Choroid plexus epithelial cell (primary cell): Measurements from ENCODE around the gene ACTG1.

Source experiments
- DNase-seq: peaks from one replicate; pipeline ENCODE4 v3.0.0-alpha.2; 2010; ENCODE audit warnings: low read depth
- H3K4me3 ChIP-seq: 2 replicates; pipeline ENCODE4 v1.5.1; 2011; ENCODE audit warnings: low read depth, mild to moderate bottlenecking, control low read depth, low read length, moderate library complexity
- TF ChIP-seq, protein P1 (sequence below): conservative IDR thresholded peaks from 2 replicates; pipeline ENCODE4 v1.5.1; 2011; ENCODE audit warnings: low read depth, mild to moderate bottlenecking, control low read depth, inconsistent platforms, low read length, moderate library complexity

The ACTG1 gene

DNA sequence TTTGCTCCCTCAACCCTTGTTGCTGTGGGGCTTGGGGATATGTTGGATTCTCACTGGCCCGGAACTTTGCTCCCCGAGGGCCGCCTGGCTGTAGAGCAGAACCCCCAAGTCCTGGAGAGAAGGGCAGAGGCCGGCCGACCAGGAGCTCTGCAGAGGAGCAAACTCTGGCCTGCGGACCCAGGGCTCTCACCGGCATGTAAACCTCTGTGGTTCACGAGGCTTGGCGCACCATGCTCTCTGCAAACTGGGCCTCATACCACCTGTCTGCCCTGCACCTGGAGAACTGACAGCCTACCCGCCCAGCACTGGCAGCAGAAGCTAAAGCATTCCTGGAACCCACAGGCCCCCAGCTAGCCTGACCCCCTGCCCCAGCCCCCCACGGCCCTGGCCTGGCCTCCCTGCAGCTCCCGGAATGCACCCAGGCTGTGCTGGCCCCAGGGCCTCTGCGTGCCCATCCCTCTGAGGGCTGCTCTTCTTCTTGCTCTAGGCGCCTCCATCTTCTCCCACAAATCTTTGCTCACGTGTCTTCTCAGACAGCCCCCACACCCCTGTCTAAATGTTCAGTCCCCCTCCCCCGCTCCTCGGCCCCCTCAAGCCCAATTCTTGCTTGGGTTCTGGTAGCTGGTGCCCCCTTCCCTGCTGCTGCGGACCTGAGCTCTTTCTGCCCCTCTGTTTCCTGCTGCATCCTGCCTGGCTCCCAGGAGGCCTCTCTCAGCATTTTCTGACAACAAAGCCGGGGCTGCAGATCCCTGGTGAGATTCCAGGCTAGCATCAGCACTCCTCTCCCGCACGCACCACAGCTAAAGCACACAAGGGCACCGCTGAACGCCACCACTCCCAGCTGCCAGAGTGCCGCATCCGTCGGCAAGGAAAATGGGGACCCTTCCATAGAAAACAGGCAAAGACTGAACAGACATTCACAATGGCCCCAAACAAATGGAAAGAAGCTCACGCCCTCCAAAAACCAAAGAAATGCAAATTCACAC is 23.3 kb downstream of the ACTG1 start:
- DNase-seq, result no peak
- TF ChIP-seq, protein P1, sequence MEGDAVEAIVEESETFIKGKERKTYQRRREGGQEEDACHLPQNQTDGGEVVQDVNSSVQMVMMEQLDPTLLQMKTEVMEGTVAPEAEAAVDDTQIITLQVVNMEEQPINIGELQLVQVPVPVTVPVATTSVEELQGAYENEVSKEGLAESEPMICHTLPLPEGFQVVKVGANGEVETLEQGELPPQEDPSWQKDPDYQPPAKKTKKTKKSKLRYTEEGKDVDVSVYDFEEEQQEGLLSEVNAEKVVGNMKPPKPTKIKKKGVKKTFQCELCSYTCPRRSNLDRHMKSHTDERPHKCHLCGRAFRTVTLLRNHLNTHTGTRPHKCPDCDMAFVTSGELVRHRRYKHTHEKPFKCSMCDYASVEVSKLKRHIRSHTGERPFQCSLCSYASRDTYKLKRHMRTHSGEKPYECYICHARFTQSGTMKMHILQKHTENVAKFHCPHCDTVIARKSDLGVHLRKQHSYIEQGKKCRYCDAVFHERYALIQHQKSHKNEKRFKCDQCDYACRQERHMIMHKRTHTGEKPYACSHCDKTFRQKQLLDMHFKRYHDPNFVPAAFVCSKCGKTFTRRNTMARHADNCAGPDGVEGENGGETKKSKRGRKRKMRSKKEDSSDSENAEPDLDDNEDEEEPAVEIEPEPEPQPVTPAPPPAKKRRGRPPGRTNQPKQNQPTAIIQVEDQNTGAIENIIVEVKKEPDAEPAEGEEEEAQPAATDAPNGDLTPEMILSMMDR, result no peak
- no peak overlapping the region for H3K4me3 ChIP-seq

DNA sequence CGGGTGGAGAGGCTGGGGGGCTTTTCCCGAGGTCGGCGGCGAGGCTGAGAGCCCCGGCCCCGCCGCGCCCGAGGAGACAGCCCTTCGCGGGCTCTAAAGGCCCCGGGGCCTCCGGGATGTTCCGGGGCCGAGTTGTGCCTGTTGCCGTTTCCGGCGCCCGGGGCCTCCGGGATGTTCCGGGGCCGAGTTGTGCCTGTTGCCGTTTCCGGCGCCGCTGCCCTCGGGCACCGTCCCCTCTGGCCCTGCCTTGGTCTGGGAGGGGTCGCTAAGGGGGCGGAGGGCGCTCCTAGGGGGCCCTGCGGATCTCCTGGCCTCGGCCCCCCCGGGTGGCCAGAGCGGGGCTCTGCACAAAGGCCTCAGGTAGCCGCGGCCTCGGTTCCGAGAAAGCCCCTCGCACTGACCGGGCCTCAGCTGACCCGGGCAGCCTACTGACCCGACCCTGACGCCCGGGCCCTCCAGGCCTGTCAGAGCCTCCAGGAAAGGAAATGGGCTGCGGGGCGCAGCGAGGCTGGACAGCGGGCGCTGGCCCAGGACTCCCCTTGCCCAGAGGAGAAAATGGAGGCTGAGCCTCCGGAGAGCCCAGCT is 24.2 kb downstream of the ACTG1 start:
- TF ChIP-seq, protein P1, result no peak
- peak overlapping the region; percentile 65 for H3K4me3 ChIP-seq
- DNase-seq, result no peak

DNA sequence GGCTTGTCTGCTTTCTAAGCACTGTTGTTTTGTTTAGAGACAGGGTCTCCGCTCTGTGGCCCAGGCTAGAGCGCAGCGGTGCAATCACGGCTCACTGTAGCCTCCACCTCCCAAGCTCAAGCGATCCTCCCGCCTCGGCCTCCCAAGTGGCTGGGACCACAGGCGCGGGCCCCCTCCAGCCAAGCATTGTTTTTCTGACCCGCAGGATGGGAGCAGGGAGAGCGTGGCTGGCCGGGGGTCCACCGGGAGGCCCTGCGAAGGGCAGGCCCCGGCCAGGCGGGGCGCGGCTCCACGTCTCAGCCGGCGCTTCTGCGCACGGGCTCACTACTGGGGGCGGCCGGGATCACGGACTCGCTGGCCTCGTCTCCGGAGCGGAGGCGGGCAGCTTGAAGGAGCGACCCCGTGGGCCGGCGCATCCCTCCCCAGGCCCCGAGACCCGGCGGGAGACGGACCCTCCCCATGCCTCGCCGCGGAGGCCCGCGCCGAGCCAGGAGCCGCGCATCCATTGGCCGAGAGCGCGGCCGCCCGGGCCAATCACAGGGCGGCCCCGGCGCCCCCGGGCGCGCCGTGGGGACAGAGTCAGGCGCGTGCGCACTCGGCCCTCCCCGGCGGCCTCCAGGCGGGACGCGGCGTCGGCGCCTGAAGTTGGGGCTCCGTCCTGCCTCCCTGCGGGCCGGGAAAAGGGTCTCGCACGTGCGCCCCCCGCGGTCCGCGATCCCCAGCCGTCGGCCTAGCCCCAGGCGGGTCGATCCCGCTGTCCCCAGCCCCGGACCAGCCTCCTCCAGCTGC is 24.9 kb downstream of the ACTG1 start:
- peak overlapping the region; percentile 65 for H3K4me3 ChIP-seq
- DNase-seq, result peak; percentile 62
- TF ChIP-seq, protein P1, result no peak

DNA sequence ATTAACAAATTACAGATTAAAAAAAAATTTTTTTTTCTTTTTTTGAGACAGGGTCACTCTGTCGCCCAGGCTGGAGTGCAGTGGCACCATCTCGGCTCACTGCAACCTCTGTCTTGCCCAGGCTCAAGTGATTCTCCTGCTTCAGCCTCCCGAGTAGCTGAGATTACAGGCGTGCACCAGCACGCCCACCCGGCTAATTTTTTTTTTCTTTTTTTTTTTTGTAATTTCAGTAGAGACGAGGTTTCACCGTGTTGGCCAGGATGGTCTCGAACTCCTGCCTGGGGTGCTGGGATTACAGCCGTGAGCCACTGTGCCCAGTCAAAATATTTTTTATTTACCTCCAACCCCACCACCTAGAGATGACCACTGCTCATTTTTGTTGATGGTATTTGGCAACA is 25.5 kb downstream of the ACTG1 start:
- DNase-seq, result no peak
- no peak overlapping the region for H3K4me3 ChIP-seq
- TF ChIP-seq, protein P1, result no peak

DNA sequence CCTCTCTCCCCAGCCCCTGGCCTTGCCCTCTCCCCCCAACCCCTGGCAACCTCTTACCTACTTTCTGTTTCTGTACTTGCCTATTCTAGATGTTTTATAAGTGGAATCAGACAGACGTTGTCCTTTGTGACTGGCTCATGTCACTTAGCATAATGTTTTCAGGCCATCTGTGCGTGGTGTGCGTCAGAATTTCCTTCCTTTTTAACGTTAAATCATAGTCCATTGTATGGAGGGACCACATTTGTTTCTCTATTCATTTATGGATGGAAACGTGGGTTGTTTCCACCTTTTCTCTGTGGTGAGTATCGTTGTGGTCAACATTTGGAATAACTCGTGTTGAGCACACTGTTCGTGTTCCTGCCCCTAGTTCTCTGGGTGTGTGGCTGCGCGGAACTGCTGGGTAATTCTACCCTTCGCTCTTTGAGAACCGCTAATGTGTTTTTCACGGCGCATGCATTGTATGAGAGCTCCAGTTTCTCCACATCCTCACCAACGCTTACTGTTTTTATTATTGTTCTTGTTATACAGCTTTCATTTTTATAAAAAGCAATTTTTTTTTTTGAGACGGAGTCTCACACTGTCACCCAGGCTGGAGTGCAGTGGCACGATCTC is 26.3 kb downstream of the ACTG1 start:
- no peak overlapping the region for H3K4me3 ChIP-seq
- DNase-seq, result no peak
- TF ChIP-seq, protein P1, result no peak

DNA sequence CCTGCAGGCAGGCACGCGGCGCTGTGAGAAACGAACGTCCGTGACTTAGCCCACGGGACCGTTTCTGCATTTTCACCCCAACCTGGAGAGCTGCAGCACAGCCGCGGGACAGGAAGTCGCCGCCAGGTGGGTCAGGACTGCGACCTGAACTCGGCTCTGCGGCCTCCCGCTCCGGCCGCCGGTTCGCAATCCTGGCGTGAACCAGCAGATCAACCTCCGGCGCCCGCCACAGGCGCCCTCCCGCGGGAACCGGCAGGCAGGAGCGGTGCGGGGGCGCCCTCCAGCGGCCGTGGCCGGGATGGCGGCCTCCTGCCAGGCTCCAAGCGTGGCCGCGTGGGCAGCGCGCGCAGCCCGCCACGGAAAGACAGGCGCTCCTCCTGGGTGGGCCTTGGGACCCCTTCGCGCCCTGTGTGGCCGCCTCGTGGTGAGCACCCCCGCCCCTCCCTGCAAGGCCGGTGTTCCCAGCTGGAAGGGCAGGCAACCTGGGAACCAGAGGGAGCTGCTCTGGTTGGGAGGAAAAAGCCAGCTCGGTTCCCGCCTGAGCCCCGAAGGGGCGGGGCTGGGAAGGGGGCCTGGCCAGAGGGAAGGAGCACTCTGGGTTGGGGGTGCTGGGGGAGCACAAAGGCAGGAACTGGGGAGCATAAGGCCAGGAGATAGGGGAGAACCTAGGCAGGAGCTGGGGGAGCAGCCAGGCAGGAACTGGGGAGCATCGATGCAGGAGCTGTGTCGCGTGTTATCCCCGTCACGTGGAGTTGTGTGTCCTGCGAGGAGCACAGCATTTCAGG is 28.2 kb downstream of the ACTG1 start:
- TF ChIP-seq, protein P1, result peak; percentile 60
- peak; percentile 82 for DNase-seq
- H3K4me3 ChIP-seq, result peak overlapping the region; percentile 49
